HG02610 (cell line): ENCODE data around the gene LPIN2.

Source experiments
- ATAC-seq: cut with Tn5 transposase; IDR thresholded peaks from one replicate; pipeline ENCODE4 v1.9.1; 2021; ENCODE audit warnings: mild to moderate bottlenecking, moderate library complexity; ENCODE audit not compliant: unreplicated experiment

The LPIN2 gene

DNA sequence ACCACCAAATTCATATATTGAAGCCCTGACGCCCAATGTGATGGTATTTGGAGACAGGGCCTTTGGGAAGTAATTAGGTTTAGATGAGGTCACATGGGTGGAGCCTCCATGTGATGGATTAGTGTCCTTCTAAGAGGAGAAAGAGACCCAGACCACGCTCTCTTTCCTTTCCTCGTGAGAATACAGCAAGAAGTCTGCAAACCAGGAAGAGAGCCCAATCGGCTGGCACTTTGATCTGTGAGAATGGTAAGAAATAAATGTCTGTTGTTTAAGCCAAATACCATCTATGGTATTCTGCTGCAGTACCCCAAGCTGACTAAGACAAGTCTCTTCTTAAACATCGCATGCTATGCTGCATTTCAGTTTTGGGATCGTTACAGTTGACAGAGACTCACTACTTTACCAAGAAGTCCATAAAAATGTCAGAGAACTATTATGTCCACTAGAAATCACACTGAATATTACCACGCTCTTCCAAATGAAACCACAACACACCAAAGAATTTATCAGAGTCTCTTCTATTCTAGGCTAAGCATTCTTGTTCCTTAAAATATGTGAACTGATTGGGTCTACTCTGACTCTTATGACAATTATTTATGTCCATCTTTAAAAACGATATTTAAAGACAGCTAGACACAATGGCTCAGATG is 48.5 kb downstream of the LPIN2 start:
- ATAC-seq, result no peak
